Medulla oblongata (tissue), 1 donor: ENCODE data around the gene INTS15.
A peak's percentile ranks its signal among the peaks of the same experiment; 100 is the strongest.
"Not testable (repeated sequence)": the region's sequence is repeated elsewhere in the genome, so short reads cannot be mapped to it uniquely, and the experiment has no call there.

ENCODE experiments used
- DNase-seq: peaks from one replicate; pipeline ENCODE4 v3.0.0-alpha.2; 2015; ENCODE audit errors: extremely low spot score

The INTS15 gene

GRCh38 chr7:6618621-6619020 lies 28.8 kb downstream of the INTS15 start:
- no peak for DNase-seq

- no peak for DNase-seq
These were observed 30.1 kb downstream of the INTS15 start for GRCh38 chr7:6619961-6620360.

- DNase-seq, result no peak
These were observed 31.6 kb downstream of the INTS15 start for GRCh38 chr7:6621195-6622133.

GRCh38 chr7:6622134-6622710 lies 32.4 kb downstream of the INTS15 start:
- no peak for DNase-seq

GRCh38 chr7:6623589-6624245 lies 33.9 kb downstream of the INTS15 start:
- DNase-seq, result no peak

GRCh38 chr7:6624246-6624611 lies 34.4 kb downstream of the INTS15 start:
- no peak for DNase-seq

- no peak for DNase-seq
These were observed 38.2 kb downstream of the INTS15 start for GRCh38 chr7:6628045-6628444.

- DNase-seq, result no peak
These were observed 40.4 kb downstream of the INTS15 start for GRCh38 chr7:6630007-6630849.

- no peak for DNase-seq
These were observed 41.8 kb downstream of the INTS15 start for GRCh38 chr7:6631605-6632004.

- DNase-seq, result no peak
These were observed 44.2 kb downstream of the INTS15 start for GRCh38 chr7:6634021-6634420.

GRCh38 chr7:6634971-6635370 lies 45.1 kb downstream of the INTS15 start:
- DNase-seq, result not testable (repeated sequence)

- peak; percentile 68 for DNase-seq
These were observed 47.1 kb downstream of the INTS15 start, which contains the start of gene ZNF316 for GRCh38 chr7:6636741-6637543. TSS of gene ZNF316 (plus strand) at chr7:6637318. CDS start at chr7:6642410, 5,092 bp downstream.

- DNase-seq, result no peak
These were observed 47.9 kb downstream of the INTS15 start for GRCh38 chr7:6637544-6638229.

- DNase-seq, result no peak
These were observed 49.2 kb downstream of the INTS15 start for GRCh38 chr7:6639032-6639431.

GRCh38 chr7:6639627-6640026 lies 49.8 kb downstream of the INTS15 start:
- no peak for DNase-seq

- DNase-seq, result no peak
These were observed 50.5 kb downstream of the INTS15 start for GRCh38 chr7:6640246-6640721.

GRCh38 chr7:6641305-6642035 lies 51.6 kb downstream of the INTS15 start:
- DNase-seq, result no peak

GRCh38 chr7:6642239-6642839 lies 52.5 kb downstream of the INTS15 start:
- DNase-seq, result no peak
